HG03558 (cell line): ENCODE results near the gene GNA14.
"Not testable (repeated sequence)": the region's sequence is repeated elsewhere in the genome, so short reads cannot be mapped to it uniquely, and the experiment has no call there.

Experiments
- ATAC-seq: cut with Tn5 transposase; IDR thresholded peaks from one replicate; pipeline ENCODE4 v1.9.1; 2021; ENCODE audit warnings: moderate number of reproducible peaks; ENCODE audit not compliant: unreplicated experiment; ENCODE audit errors: extremely low read depth

The GNA14 gene

GRCh38 chr9:77647267-77648233 is 572 bp downstream of the GNA14 start:
- ATAC-seq, result no peak

- ATAC-seq, result no peak
Observed at GRCh38 chr9:77643871-77644270, 4.3 kb downstream of the GNA14 start.

- ATAC-seq, result no peak
Observed at GRCh38 chr9:77640741-77641580, 7.2 kb downstream of the GNA14 start.

DNA sequence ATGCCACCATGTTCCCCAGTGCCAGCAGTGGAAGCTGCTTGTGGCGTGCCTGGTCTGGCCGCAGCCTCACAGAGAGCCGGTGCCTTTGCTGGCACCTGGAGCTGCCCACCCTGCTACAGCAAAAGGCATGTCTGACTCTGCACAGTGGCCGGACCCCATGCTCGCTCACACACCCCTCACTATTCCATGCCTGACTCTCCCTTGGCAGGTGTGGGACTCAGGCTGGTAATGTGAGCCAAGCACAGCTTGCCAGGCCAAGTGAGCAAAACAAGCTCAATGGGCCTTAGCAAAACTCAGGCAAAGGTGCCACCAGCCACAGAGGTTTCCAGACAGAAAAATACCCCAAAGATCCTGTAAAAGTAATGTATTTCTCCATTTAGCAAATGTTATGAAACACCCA is 15.5 kb downstream of the GNA14 start:
- ATAC-seq, result no peak

GRCh38 chr9:77628864-77629263 is 19.3 kb downstream of the GNA14 start:
- not testable (repeated sequence) for ATAC-seq

DNA sequence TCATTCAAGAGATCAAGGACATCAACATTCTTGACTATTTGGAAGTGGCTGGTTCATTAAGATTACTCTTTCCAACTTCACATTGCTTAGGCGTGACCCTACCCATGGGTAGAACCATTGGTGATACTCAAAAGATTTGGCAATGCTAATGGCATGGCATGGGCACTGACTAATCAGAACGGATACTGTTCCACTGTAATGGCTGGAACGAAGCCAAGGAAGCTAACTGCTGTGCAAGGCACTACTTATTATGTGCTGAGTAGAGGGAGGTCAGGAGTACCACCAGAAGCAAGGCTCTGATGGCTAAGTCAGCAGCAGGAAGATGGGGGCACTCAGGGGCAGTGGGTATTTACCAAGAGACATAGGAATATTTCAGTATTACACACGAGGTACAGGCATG is 31.9 kb downstream of the GNA14 start:
- no peak for ATAC-seq

DNA sequence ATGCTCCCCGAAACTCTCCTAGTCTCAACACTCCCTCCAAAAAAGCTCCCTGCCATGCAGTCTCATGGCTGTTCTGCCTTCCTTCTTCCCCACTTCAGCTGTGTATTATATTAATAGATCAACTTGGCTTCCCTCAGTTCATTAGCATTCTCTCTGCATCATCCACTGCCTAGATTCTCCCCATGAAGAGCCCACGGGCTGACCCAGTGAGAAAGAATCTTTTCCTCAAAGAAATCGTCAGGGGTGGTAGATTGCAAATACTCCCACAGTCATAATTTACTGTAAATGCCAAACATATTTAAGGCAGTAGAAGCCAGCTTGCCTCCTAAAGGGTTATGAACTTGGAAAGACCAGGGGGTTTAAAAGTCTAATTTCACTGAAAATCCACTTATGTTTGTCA is 33.5 kb downstream of the GNA14 start:
- ATAC-seq, result no peak

- ATAC-seq, result no peak
Observed at GRCh38 chr9:77606526-77606925, 41.6 kb downstream of the GNA14 start.

DNA sequence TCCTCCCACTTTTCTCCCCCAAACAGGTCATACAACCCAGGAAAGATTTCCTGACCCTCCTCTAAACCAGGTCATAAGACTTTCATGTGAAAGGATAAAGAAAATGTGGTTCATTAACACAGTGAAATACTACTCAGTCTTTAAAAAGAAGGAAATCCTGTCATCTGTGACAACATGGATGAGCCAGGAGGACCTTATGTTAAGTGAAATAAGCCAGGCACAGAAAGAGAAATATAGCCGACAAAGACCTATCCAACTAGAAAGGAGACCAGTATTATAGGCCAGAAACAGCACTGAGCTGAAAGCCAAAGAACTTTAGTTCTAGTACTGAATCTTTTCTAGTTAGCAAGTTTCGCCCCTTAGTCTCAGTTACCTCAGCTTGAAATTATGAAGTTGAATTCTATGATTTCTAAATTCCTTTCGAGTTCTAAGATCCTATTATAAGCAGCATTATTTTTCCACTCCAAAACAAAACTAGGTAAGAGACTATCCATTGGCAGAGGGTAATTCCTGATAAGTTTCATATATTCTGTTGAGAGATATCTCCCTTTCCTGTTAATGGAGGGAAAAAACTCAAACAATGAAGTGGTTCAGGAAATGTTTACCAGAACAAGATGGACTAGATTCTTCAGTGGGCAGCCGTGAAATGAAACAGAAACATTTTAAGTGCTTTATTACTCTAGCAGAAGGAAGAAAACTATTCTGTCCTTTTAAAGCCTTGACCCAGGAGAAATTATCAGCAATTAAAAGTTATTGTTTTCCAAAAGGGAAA is 42.5 kb downstream of the GNA14 start:
- ATAC-seq, result no peak

GRCh38 chr9:77604316-77604715 is 43.8 kb downstream of the GNA14 start:
- ATAC-seq, result no peak

- ATAC-seq, result no peak
Observed at GRCh38 chr9:77602852-77603251, 45.3 kb downstream of the GNA14 start.

DNA sequence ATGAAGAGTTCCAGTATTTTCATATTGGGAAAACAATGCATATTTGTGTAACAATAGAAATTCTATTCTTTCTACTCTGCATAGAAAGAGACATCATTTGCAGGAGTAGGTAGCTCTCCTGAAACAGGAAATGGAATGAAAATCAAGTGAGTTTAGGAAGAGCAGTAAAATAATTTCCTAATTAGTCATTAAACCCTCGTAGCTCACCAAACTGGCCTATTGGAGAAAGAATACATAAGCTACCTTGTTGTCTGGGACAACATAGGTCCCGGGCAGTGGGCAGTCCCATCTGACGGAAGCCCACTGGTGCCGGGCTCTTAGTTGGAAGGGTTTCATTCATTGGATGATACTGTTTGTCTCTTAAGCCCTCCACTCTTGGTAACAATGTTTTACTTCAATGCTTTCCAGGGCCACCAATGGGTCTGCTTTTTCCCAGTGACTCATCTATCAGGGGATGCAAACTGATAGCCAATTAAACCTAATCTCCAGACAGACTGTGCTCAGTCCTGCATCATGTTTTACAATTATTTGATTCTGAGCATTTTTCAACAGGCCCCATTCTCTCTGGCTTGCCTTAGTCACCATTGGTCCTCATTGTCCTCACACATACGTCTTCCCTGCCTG is 46.5 kb downstream of the GNA14 start:
- no peak for ATAC-seq

DNA sequence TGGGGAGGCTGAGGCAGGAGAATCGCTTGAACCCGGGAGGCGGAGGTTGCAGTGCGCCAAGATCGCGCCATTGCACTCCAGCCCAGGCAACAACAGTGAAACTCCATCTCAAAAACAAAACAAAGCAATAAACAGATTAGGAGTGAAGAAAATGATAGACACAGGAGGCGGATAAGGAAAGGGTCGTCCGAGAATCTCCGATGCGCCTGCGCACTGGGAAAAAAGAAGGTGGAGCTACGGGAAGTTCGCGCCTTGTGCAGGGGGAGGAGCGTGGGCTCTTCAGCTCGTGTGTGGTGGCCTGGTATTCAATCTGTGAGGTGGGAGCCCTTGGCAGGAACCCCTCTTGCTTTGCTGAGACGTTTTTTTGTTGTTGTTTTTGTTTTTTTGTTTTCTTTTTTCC is 47.3 kb downstream of the GNA14 start:
- ATAC-seq, result no peak

GRCh38 chr9:77599492-77599891 is 48.6 kb downstream of the GNA14 start:
- no peak for ATAC-seq

DNA sequence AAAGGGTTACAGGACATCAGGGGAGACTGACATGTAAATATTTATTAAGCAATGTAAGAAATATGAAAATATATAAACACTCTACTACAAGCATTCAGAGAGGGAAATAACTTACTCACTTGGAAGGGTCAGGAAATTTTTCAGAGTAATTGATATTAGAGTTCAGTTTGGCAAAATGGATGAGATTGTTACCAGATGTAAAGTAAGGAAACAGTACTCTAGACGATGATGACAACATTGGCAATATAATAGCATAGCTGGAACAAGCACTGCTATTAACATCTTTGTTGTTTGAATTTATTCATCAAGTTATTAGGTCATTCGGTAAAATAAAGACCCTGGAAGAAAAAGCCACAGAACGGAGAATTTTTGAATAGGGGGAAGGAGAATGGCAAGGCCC is 49.1 kb downstream of the GNA14 start:
- ATAC-seq, result no peak

GRCh38 chr9:77598524-77598923 is 49.6 kb downstream of the GNA14 start:
- no peak for ATAC-seq

- ATAC-seq, result no peak
Observed at GRCh38 chr9:77597057-77597456, 51.1 kb downstream of the GNA14 start.

GRCh38 chr9:77595426-77596095 is 52.6 kb downstream of the GNA14 start:
- no peak for ATAC-seq

DNA sequence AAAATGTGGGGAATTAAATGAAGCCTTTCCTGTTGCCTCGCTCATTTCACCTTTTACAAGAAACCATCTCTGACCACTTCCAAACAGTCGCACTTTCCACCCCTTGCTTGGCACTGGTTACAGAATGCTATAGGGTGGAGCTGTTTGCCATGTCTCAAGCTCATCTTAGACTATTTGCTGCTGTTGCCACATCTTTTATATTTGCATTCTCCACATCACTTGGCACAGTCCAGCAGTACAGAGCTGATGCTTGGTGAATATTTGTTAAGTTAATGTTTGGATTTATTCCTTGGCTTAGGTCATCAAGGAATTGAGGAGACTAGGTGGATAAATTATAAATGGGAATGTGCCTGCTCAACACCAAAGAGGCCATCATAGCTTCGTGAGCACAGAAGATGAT is 53.2 kb downstream of the GNA14 start:
- no peak for ATAC-seq

DNA sequence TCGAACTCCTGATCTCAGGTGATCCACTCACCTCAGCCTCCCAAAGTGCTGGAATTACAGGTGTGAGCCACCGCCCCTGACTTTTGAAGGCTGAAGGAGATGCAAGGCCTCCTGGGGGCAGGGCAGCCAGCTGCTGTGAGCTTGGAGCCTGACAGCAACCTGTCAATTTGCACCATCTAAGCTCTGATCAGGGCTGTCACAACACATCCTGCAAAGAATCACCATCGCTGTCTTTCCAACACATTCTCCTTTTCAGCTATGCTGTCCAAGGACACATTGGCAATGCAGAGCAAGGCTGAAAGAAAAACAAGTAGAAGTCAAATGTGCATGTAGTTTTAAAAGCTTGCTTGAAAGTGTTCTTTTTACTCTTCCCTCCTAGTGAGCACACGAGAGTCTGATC is 54.6 kb downstream of the GNA14 start:
- no peak for ATAC-seq
